ENCODE data around the gene KIAA1586.
"Not testable (repeated sequence)": the region's sequence is repeated elsewhere in the genome, so short reads cannot be mapped to it uniquely, and the experiment has no call there.

KIAA1586 gene

GRCh38 chr6:57046332-57047256, at the start of gene KIAA1586:
Gene KIAA1586, plus strand, starts transcription at chr6:57046693. Its CDS starts 63 bp downstream, at chr6:57046756.
- DNase-seq (ENCODE audit: low read depth) = peak; percentile 70

- no peak for DNase-seq (ENCODE audit: low read depth)
These were observed 47.4 kb upstream of the KIAA1586 start for GRCh38 chr6:56999049-56999448.

- not testable (repeated sequence) for DNase-seq (ENCODE audit: low read depth)
These were observed 46.7 kb upstream of the KIAA1586 start for GRCh38 chr6:56999748-57000147.

GRCh38 chr6:57002197-57002596, 44.3 kb upstream of the KIAA1586 start:
- no peak for DNase-seq (ENCODE audit: low read depth)

- no peak for DNase-seq (ENCODE audit: low read depth)
These were observed 42.2 kb upstream of the KIAA1586 start for GRCh38 chr6:57004292-57004691.

- DNase-seq (ENCODE audit: low read depth) = no peak
These were observed 40.4 kb upstream of the KIAA1586 start for GRCh38 chr6:57006101-57006500.

GRCh38 chr6:57008069-57008468, 38.4 kb upstream of the KIAA1586 start:
- DNase-seq (ENCODE audit: low read depth) = not testable (repeated sequence)

- no peak for DNase-seq (ENCODE audit: low read depth)
These were observed 33.0 kb upstream of the KIAA1586 start for GRCh38 chr6:57013521-57013926.

GRCh38 chr6:57017069-57017468, 29.4 kb upstream of the KIAA1586 start:
- no peak for DNase-seq (ENCODE audit: low read depth)

GRCh38 chr6:57017841-57018240, 28.7 kb upstream of the KIAA1586 start:
- no peak for DNase-seq (ENCODE audit: low read depth)

- no peak for DNase-seq (ENCODE audit: low read depth)
These were observed 27.1 kb upstream of the KIAA1586 start for GRCh38 chr6:57019434-57019833.

GRCh38 chr6:57021086-57021720, 25.3 kb upstream of the KIAA1586 start:
- no peak for DNase-seq (ENCODE audit: low read depth)

GRCh38 chr6:57024321-57024720, 22.2 kb upstream of the KIAA1586 start:
- no peak for DNase-seq (ENCODE audit: low read depth)

- no peak for DNase-seq (ENCODE audit: low read depth)
These were observed 21.7 kb upstream of the KIAA1586 start for GRCh38 chr6:57024775-57025174.

- DNase-seq (ENCODE audit: low read depth) = no peak
These were observed 20.5 kb upstream of the KIAA1586 start for GRCh38 chr6:57026001-57026400.

GRCh38 chr6:57027301-57027700, 19.2 kb upstream of the KIAA1586 start:
- no peak for DNase-seq (ENCODE audit: low read depth)

GRCh38 chr6:57029213-57029612, 17.3 kb upstream of the KIAA1586 start:
- no peak for DNase-seq (ENCODE audit: low read depth)

GRCh38 chr6:57033228-57033627, 13.3 kb upstream of the KIAA1586 start:
- no peak for DNase-seq (ENCODE audit: low read depth)

GRCh38 chr6:57035549-57035948, 10.9 kb upstream of the KIAA1586 start:
- DNase-seq (ENCODE audit: low read depth) = no peak

GRCh38 chr6:57038906-57039305, 7.6 kb upstream of the KIAA1586 start:
- no peak for DNase-seq (ENCODE audit: low read depth)

- no peak for DNase-seq (ENCODE audit: low read depth)
These were observed 6.5 kb upstream of the KIAA1586 start for GRCh38 chr6:57040011-57040410.

GRCh38 chr6:57044061-57044460, 2.4 kb upstream of the KIAA1586 start:
- not testable (repeated sequence) for DNase-seq (ENCODE audit: low read depth)

- no peak for DNase-seq (ENCODE audit: low read depth)
These were observed 1.9 kb upstream of the KIAA1586 start for GRCh38 chr6:57044568-57044967.
